Measurements from ENCODE around the gene AUP1. TPM values are rescaled to one million over a fixed set of nuclear protein-coding genes. Genes with fewer than 3 reads are reported as not detected.
"Not testable (repeated sequence)": the region's sequence is repeated elsewhere in the genome, so short reads cannot be mapped to it uniquely, and the experiment has no call there.

Gene AUP1
- total RNA-seq, 2 experiments from 2014 or later: 126 to 127 TPM

DNA sequence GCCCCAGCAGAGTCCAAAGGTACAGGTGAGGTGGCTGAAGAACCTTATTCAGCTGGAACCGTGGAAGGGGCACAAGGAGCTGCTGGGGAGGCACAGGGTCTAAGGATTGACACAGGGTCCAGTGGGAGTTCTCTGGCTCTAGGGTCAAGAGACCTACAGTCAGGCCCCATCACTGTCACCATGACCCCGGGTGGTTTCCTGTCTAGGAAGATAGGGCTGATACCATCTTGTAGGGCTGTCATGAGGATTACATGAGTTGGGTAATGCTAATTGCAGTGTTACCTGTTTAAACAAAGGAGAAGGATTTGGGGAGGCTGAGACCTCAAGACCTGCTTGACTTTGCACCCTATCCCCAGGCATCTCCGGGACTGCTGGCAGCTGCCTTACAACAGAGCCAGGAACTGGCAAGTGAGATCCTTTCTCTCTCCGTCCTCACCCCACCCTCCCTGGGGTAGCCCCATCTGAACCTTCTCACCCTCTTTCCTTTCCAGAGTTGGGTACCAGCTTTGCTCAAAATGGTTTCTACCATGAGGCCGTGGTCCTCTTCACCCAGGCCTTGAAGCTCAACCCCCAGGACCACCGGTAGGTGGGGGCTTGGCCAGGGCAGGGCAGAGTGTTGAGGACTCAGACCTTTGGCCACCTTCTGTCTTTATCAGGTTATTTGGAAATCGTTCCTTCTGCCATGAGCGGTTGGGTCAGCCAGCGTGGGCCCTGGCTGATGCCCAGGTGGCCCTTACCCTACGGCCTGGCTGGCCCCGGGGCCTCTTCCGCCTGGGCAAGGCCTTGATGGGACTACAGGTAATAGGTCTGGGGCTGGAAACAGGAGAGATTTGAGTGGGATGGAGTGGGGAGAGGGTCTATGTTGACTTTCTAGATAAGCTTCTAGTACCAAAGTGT lies 37.6 kb downstream of the AUP1 start:
- no peak for ATAC-seq (ENCODE audit: low read depth)
- peaks cover 1% of the 10 kb centered on the region for H3K4me1 Mint-ChIP-seq
- peaks cover 10% of the 10 kb centered on the region for H3K36me3 Mint-ChIP-seq
- no peaks in the 10 kb centered on the region for H3K9me3 Mint-ChIP-seq
- H3K27me3 Mint-ChIP-seq: no peaks in the 10 kb centered on the region
- H3K4me3 Mint-ChIP-seq: no peak overlapping the region
- DNase-seq: no peak
- POLR2A ChIA-PET: interaction anchor here (1.1 to 1.2 kb wide), 2 partner anchors 9 to 71 kb away, joined by 3 to 4 read pairs; partner anchors contain the start of genes C2orf81, CCDC142, TTC31 and WDR54
- H3K27ac Mint-ChIP-seq: no peak overlapping the region

DNA sequence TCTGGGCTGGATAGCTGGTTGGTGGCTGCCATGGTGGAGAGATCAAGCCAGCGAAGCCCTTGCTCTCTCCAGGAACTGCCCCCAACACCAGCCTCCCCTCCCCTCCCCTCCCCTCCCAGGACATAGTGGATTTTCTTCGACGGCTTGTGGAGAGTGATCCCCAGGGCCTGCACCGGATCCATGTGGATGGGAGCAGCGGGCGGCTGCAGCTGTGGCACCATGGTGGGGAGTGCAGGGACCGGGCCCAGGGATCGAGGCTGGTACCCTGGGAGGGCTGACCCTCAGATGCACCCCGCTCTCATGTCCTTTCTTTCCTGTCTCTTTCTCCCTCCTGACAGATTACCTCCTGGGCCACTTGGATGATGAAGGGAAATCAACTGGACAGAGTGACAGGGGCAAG lies 39.6 kb downstream of the AUP1 start:
- DNase-seq (no peak), ATAC-seq (ENCODE audit: low read depth) (no peak)
- Mint-ChIP-seq H3K4me3 (no peak overlapping the region), H3K4me1 (peaks cover 7% of the 10 kb centered on the region), H3K27me3 (no peaks in the 10 kb centered on the region), H3K27ac (no peak overlapping the region), H3K36me3 (peaks cover 13% of the 10 kb centered on the region), H3K9me3 (no peaks in the 10 kb centered on the region)
- POLR2A ChIA-PET: interaction anchor here (0.7 to 0.9 kb wide), 2 partner anchors 9 to 14 kb away, joined by 3 read pairs; no protein-coding TSS in a partner anchor

- Mint-ChIP-seq H3K27me3 (no peaks in the 10 kb centered on the region), H3K36me3 (peaks cover 13% of the 10 kb centered on the region), H3K4me3 (no peak overlapping the region), H3K9me3 (no peaks in the 10 kb centered on the region), H3K27ac (no peak overlapping the region), H3K4me1 (peaks cover 11% of the 10 kb centered on the region)
- POLR2A ChIA-PET: interaction anchor here (0.9 kb wide), 1 partner anchor 15 kb away, joined by 3 read pairs; no protein-coding TSS in a partner anchor
- no peak for DNase-seq
- ATAC-seq (ENCODE audit: low read depth): no peak
Measured at GRCh38 chr2:74488643-74489481, 40.6 kb downstream of the AUP1 start.

GRCh38 chr2:74486141-74486540 lies 43.4 kb downstream of the AUP1 start:
- Mint-ChIP-seq H3K4me3 (no peak overlapping the region), H3K27ac (no peak overlapping the region), H3K9me3 (no peaks in the 10 kb centered on the region), H3K4me1 (peaks cover 16% of the 10 kb centered on the region), H3K36me3 (peaks cover 10% of the 10 kb centered on the region), H3K27me3 (no peaks in the 10 kb centered on the region)
- ATAC-seq (ENCODE audit: low read depth) (no peak), DNase-seq (no peak)
- POLR2A ChIA-PET: no interaction called here

DNA sequence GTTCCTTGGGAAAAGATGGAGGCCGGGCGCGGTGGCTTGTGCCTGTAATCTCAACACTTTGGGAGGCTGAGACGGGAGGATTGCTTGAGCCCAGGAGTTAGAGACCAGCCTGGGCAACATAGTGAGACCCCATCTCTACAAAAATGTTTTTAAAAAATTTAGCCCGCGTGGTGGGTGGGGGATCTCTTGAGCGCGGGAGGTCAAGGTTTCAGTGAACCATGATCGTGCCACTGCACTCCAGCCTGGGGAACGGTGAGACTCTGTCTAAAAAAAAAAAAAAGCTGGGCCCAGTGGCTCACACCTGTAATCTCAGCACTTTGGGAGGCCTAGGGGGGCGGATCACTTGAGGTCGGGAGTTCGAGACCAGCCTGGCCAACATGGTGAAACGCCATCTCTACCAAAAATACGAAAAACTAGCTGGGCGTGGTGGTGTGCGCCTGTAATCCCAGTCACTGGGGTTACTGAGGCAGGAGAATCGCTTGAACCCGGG lies 45.8 kb downstream of the AUP1 start:
- H3K36me3 Mint-ChIP-seq: peaks cover 12% of the 10 kb centered on the region
- peak overlapping the region; percentile 99 for H3K4me3 Mint-ChIP-seq
- peak overlapping the region; percentile 99 for H3K27ac Mint-ChIP-seq
- ATAC-seq (ENCODE audit: low read depth); H3K27me3 Mint-ChIP-seq; DNase-seq; H3K9me3 Mint-ChIP-seq: not testable (repeated sequence)
- H3K4me1 Mint-ChIP-seq: peaks cover 30% of the 10 kb centered on the region
- POLR2A ChIA-PET: interaction anchor here (1.0 to 4.2 kb wide), 8 partner anchors 11 to 103 kb away, joined by 3 to 61 read pairs (median 23); partner anchors contain the start of genes AUP1, HTRA2, INO80B and LBX2

DNA sequence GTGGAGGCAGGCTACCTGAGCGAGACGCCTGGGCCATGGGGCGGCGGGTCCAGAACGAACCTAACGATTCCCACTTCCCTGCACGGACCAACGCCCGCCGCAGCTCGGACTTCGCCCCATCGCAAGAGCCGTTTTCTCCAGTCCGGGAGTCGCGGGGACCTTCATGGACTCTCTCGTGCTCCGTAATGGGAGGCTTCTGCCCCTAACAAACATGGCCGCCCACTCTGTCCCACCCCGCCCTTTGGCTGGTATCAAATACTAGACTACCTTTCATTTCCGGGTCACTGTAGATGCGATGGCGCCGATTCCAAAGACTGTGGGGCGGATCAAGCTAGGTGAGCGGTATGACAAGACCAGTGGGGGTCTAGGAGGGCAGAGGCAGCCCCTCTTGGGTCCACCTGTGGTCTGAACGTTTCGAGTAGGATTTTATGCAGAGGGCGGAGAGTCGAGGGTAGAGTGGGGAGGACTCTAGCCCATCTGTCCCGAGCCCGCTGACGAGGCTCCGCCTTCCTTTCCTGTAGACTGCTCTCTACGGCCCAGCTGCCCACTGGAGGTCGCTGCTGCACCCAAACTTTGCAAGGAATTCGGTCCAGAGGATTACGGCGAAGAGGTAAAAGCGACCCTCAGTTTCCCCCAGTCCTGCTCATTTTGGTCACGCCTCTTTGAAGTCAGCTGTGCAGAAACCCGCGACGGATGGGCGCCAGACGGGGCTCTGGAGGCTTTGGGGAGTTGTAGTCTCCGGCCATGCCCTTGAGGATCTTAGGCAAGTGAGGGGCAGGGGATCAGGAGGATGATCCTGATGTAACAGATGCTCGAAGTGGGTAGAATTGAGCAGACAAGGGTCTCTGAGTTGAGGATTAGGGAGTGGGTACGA lies 46.5 kb downstream of the AUP1 start, which contains the start of the genes CCDC142 and TTC31:
Gene CCDC142, minus strand, starts transcription at position 198 of the 874 bp plus-strand sequence. Its CDS starts 161 bp downstream, at position 37.
Gene TTC31, plus strand, starts transcription at position 281 of the 874 bp plus-strand sequence. Its CDS starts 15 bp downstream, at position 296.
- DNase-seq (peak; percentile 91), ATAC-seq (ENCODE audit: low read depth) (peak; percentile 93)
- H3K27me3 Mint-ChIP-seq: no peaks in the 10 kb centered on the region
- H3K27ac Mint-ChIP-seq: peak within 1 kb of the TSS; percentile 99
- peaks cover 12% of the 10 kb centered on the region for H3K36me3 Mint-ChIP-seq
- H3K4me1 Mint-ChIP-seq: peaks cover 30% of the 10 kb centered on the region
- peak within 1 kb of the TSS; percentile 99 for H3K4me3 Mint-ChIP-seq
- H3K9me3 Mint-ChIP-seq: no peaks in the 10 kb centered on the region
- POLR2A ChIA-PET: interaction anchor here (0.9 to 4.2 kb wide), 16 partner anchors 9 to 104 kb away, joined by 3 to 61 read pairs (median 12); partner anchors contain the start of genes AUP1, C2orf81, HTRA2 and INO80B

DNA sequence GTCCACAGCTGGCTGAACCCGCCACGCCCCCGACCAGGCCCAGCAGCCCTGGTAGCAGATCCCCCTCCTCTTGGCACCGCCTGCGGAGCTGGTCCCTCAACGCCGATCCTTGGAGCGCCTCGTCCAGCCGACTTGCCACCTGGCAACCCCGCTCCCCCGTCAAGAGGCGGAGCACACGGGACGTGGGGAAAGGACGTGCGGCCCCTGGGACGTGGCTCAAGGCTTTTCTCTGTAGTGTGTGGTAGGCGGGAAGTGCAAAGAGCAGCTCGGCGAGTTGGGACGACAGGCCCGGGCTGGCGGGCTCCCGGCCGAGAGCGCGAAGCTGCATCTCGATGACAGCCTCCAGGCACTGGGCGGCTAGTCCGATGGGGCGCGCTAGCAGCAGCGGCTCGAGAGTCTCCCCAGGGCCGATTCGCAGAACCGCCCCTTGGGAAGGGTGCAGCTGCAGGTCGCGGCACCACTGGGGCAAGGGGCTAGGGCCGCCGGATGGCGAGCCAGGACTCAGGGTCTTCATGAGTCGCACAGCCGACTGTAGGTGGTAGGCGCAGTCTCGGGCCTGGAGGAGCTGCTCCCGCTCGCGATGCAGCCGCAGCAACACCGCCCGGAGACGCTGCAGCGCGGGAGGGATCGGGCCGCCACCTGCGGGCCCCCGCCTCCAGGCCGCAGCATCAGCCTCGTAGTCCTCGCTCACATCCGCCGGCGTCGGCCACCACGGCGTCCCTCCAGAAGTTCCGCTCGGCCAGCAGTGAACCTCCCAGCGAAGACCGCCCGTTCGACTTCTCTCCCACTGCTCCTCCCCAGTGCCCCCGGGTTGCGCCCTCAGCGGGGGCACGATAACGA lies 47.3 kb downstream of the AUP1 start:
- POLR2A ChIA-PET: interaction anchor here (0.9 to 4.2 kb wide), 19 partner anchors 10 to 105 kb away, joined by 3 to 61 read pairs (median 10); partner anchors contain the start of genes AUP1, C2orf81, DOK1 and HTRA2
- Mint-ChIP-seq H3K36me3 (peaks cover 17% of the 10 kb centered on the region), H3K27ac (peak overlapping the region; percentile 99), H3K4me3 (peak overlapping the region; percentile 99), H3K4me1 (peaks cover 34% of the 10 kb centered on the region), H3K9me3 (no peaks in the 10 kb centered on the region), H3K27me3 (no peaks in the 10 kb centered on the region)
- DNase-seq: peak; percentile 79
- ATAC-seq (ENCODE audit: low read depth): peak; percentile 46

- no peak for DNase-seq
- no peaks in the 10 kb centered on the region for H3K9me3 Mint-ChIP-seq
- peak overlapping the region; percentile 99 for H3K4me3 Mint-ChIP-seq
- H3K36me3 Mint-ChIP-seq: peaks cover 17% of the 10 kb centered on the region
- ATAC-seq (ENCODE audit: low read depth): no peak
- POLR2A ChIA-PET: interaction anchor here (1.2 to 4.2 kb wide), 15 partner anchors 9 to 105 kb away, joined by 3 to 61 read pairs (median 13); partner anchors contain the start of genes AUP1, C2orf81, DOK1 and HTRA2
- no peaks in the 10 kb centered on the region for H3K27me3 Mint-ChIP-seq
- H3K4me1 Mint-ChIP-seq: peaks cover 32% of the 10 kb centered on the region
- no peak overlapping the region for H3K27ac Mint-ChIP-seq
Measured at GRCh38 chr2:74481431-74481830, 48.1 kb downstream of the AUP1 start.

Other genes with a start within 250 kb of the AUP1 start
- 1 to 10 TPM; 3.6 to 6.6 TPM for gene SLC4A5, start 186.3 kb downstream of the AUP1 start, total RNA-seq
- gene DCTN1, start 149.4 kb downstream of the AUP1 start, total RNA-seq: 100 to 1,000 TPM; 111 to 113 TPM
- 1 to 10 TPM; 3.7 to 5.8 TPM for gene C2orf81, start 108.1 kb downstream of the AUP1 start, total RNA-seq
- gene WDR54, start 108.0 kb downstream of the AUP1 start, total RNA-seq: 10 to 100 TPM; 88.9 to 94.4 TPM
- 1 to 10 TPM in 1 of 2 experiments, under 1 TPM in 1; 0.80 to 1.8 TPM for gene RTKN, start 87.8 kb downstream of the AUP1 start, total RNA-seq
- gene INO80B, start 74.6 kb downstream of the AUP1 start, total RNA-seq: 10 to 100 TPM; 46.8 to 51.4 TPM
- gene WBP1, start 71.3 kb downstream of the AUP1 start, total RNA-seq: 10 to 100 TPM; 66.8 to 69.6 TPM
- 10 to 100 TPM; 66.1 to 68.7 TPM for gene MOGS, start 64.3 kb downstream of the AUP1 start, total RNA-seq
- gene MRPL53, start 57.0 kb downstream of the AUP1 start, total RNA-seq: 10 to 100 TPM; 91.6 to 92.1 TPM
- 10 to 100 TPM; 36.8 to 37.1 TPM for gene CCDC142, start 46.7 kb downstream of the AUP1 start, total RNA-seq
- gene TTC31, start 46.6 kb downstream of the AUP1 start, total RNA-seq: 10 to 100 TPM; 44.1 to 46.2 TPM
- 1 to 10 TPM; 1.2 to 1.3 TPM for gene LBX2, start 30.1 kb downstream of the AUP1 start, total RNA-seq
- 10 to 100 TPM; 35.9 to 40.1 TPM for gene PCGF1, start 22.0 kb downstream of the AUP1 start, total RNA-seq
- under 1 TPM; 0.69 to 0.88 TPM for gene TLX2, start 15.3 kb downstream of the AUP1 start, total RNA-seq
- under 1 TPM; 0.20 to 0.39 TPM for gene DQX1, start 3.5 kb downstream of the AUP1 start, total RNA-seq
- gene HTRA2, start 227 bp upstream of the AUP1 start, total RNA-seq: 10 to 100 TPM; 46.6 to 47.4 TPM
- under 1 TPM; 0.42 to 0.62 TPM for gene LOXL3, start 24.2 kb upstream of the AUP1 start, total RNA-seq
- 10 to 100 TPM; 37.7 to 38.3 TPM for gene DOK1, start 25.0 kb upstream of the AUP1 start, total RNA-seq
- not detected for gene M1AP, start 118.6 kb upstream of the AUP1 start, total RNA-seq
- 10 to 100 TPM in 1 of 2 experiments, 1 to 10 TPM in 1; 9.6 to 11.1 TPM for gene SEMA4F, start 124.5 kb upstream of the AUP1 start, total RNA-seq